Activated CD8-positive, alpha-beta memory T cell treated with anti-CD3 and anti-CD28 coated beads, Interleukin-2, amount 50 U/mL, for 1 hour (primary cell): ENCODE results near the gene IWS1.
"Not testable (repeated sequence)": the region's sequence is repeated elsewhere in the genome, so short reads cannot be mapped to it uniquely, and the experiment has no call there.

Experiments
- DNase-seq: peaks from one replicate; pipeline ENCODE4 v3.0.0-alpha.2; 2020; ENCODE audit errors: extremely low read depth

IWS1 gene

GRCh38 chr2:127454595-127455565 lies 71.4 kb downstream of the IWS1 start:
- DNase-seq = no peak

- DNase-seq = no peak
Measured at GRCh38 chr2:127453392-127454171, 72.7 kb downstream of the IWS1 start.

- no peak for DNase-seq
Measured at GRCh38 chr2:127453013-127453391, 73.3 kb downstream of the IWS1 start.

- not testable (repeated sequence) for DNase-seq
Measured at GRCh38 chr2:127452423-127452822, 73.9 kb downstream of the IWS1 start.

- no peak for DNase-seq
Measured at GRCh38 chr2:127451981-127452380, 74.3 kb downstream of the IWS1 start.

GRCh38 chr2:127449898-127450297 lies 76.4 kb downstream of the IWS1 start:
- no peak for DNase-seq

GRCh38 chr2:127449414-127449813 lies 76.9 kb downstream of the IWS1 start:
- DNase-seq = no peak

GRCh38 chr2:127448526-127448925 lies 77.8 kb downstream of the IWS1 start:
- no peak for DNase-seq

GRCh38 chr2:127439343-127439742 lies 86.9 kb downstream of the IWS1 start:
- DNase-seq = no peak

GRCh38 chr2:127437781-127438726 lies 88.2 kb downstream of the IWS1 start:
- no peak for DNase-seq

GRCh38 chr2:127437056-127437455 lies 89.2 kb downstream of the IWS1 start:
- DNase-seq = no peak

- no peak for DNase-seq
Measured at GRCh38 chr2:127434515-127434914, 91.8 kb downstream of the IWS1 start.

- no peak for DNase-seq
Measured at GRCh38 chr2:127431408-127432023, 94.8 kb downstream of the IWS1 start.
